SU-DHL-6 (cell line): Measurements from ENCODE around the gene SMTNL2.
"Not testable (repeated sequence)": the region's sequence is repeated elsewhere in the genome, so short reads cannot be mapped to it uniquely, and the experiment has no call there.

Experiments used
- H2AFZ ChIP-seq: fragments of 200-600 bp; sonication (generic); 2 replicates; pipeline ENCODE4 v1.6.1; 2014; ENCODE audit warnings: low read depth, mild to moderate bottlenecking, moderate library complexity, mixed read lengths, antibody characterized with exemption, low read length; ENCODE audit not compliant: severe bottlenecking
- H3F3A ChIP-seq: fragments of 200-600 bp; shearing (Covaris generic); 2 replicates; pipeline ENCODE4 v1.6.0; 2016; ENCODE audit warnings: antibody characterized with exemption, mild to moderate bottlenecking; ENCODE audit not compliant: insufficient read depth
- H3K27ac ChIP-seq: fragments of 200-600 bp; sonication (generic); 2 replicates; pipeline ENCODE4 v1.5.1; 2016; ENCODE audit warnings: low read depth, mild to moderate bottlenecking, low read length, moderate library complexity, mixed read lengths
- H3K27me3 ChIP-seq: fragments of 200-600 bp; sonication (generic), shearing (Covaris generic); 2 replicates; pipeline ENCODE4 v1.6.0; 2014; ENCODE audit warnings: mild to moderate bottlenecking, low read length
- H3K36me3 ChIP-seq: fragments of 200-600 bp; sonication (generic); 2 replicates; pipeline ENCODE4 v1.6.1; 2014; ENCODE audit warnings: mild to moderate bottlenecking, low read length, mixed read lengths
- H3K4me2 ChIP-seq: fragments of 300-600, 200-600 bp; shearing (Covaris generic), sonication (generic); 2 replicates; pipeline ENCODE4 v1.6.0; 2014; ENCODE audit warnings: low read length, low read depth, mild to moderate bottlenecking; ENCODE audit not compliant: poor library complexity, severe bottlenecking
- H3K4me3 ChIP-seq: fragments of 200-600 bp; sonication (generic); 2 replicates; pipeline ENCODE4 v1.5.1; 2014; ENCODE audit warnings: antibody characterized with exemption, low read length, mild to moderate bottlenecking, mixed read lengths; ENCODE audit not compliant: insufficient read depth, poor library complexity, severe bottlenecking
- H3K79me2 ChIP-seq: fragments of 200-600 bp; sonication (generic); 2 replicates; pipeline ENCODE4 v1.6.1; 2014; ENCODE audit warnings: mild to moderate bottlenecking, low read length, moderate library complexity; ENCODE audit not compliant: insufficient read depth
- H3K9ac ChIP-seq: fragments of 200-600 bp; sonication (generic); 2 replicates; pipeline ENCODE4 v1.7.0; 2014; ENCODE audit warnings: mild to moderate bottlenecking, low read length
- H3K9me2 ChIP-seq: fragments of 200-600 bp; sonication (generic); replicated peaks from 2 replicates; pipeline ENCODE4 v1.6.1; 2014; ENCODE audit warnings: low read length; ENCODE audit not compliant: insufficient read depth
- H3K9me3 ChIP-seq: fragments of 200-600 bp; sonication (generic); 2 replicates; pipeline ENCODE4 v1.6.1; 2014; ENCODE audit warnings: low read length, mixed read lengths; ENCODE audit not compliant: insufficient read depth
- H4K20me1 ChIP-seq: fragments of 200-600 bp; sonication (generic); 2 replicates; pipeline ENCODE4 v1.6.1; 2014; ENCODE audit warnings: low read depth, mild to moderate bottlenecking, antibody characterized with exemption, low read length, moderate library complexity, mixed read lengths
- EZH2phosphoT487 ChIP-seq: fragments of 200-600 bp; sonication (generic), shearing (Covaris generic); conservative IDR thresholded peaks from 2 replicates; pipeline ENCODE4 v1.6.1; 2018; ENCODE audit warnings: mild to moderate bottlenecking, antibody characterized with exemption, low read length, moderate library complexity, mixed read lengths
- TF ChIP-seq, protein P1 (sequence below): fragments of 200-600 bp; sonication (generic); IDR thresholded peaks from one replicate; pipeline ENCODE4 v1.5.1; 2017; ENCODE audit warnings: antibody characterized with exemption, mild to moderate bottlenecking, low read length, moderate library complexity; ENCODE audit not compliant: insufficient read depth, poor library complexity, severe bottlenecking

The SMTNL2 gene

DNA sequence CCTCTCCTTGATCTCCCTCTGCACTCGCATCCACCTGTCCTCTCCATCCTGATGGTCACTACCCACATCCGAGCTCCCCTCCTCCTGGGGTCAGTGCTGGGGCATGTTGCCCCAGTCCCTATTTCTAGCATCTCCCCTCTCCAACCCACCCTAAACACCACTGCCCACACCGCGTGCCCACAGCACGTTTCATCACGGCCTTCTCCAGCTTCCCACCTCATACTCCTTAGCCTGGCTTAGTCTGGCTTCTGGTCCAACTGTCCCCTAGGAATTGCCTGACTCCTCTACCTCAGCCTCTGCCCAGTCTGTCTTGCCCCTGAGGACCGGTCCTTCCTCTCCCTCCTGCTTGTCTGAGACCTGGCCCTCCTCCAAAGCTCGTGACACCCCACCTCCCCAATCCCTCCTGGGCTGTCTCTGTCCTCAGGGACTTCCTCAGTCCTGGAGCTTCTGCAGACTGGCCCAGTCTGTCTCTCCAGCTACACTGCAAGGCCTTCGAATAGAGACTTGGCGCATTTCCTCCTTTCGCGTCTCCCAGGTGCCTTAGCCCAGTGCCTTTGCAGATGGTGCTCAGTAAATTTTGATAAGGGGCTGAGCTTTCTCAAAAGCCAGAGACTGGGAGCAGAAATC lies 52.3 kb downstream of the SMTNL2 start:
- H2AFZ ChIP-seq: no peak overlapping the region
- H3K4me2 ChIP-seq: peak overlapping the region; percentile 7
- no peaks in the 10 kb centered on the region for H3K9me3 ChIP-seq
- no peak for TF ChIP-seq EZH2phosphoT487
- TF ChIP-seq, protein P1, sequence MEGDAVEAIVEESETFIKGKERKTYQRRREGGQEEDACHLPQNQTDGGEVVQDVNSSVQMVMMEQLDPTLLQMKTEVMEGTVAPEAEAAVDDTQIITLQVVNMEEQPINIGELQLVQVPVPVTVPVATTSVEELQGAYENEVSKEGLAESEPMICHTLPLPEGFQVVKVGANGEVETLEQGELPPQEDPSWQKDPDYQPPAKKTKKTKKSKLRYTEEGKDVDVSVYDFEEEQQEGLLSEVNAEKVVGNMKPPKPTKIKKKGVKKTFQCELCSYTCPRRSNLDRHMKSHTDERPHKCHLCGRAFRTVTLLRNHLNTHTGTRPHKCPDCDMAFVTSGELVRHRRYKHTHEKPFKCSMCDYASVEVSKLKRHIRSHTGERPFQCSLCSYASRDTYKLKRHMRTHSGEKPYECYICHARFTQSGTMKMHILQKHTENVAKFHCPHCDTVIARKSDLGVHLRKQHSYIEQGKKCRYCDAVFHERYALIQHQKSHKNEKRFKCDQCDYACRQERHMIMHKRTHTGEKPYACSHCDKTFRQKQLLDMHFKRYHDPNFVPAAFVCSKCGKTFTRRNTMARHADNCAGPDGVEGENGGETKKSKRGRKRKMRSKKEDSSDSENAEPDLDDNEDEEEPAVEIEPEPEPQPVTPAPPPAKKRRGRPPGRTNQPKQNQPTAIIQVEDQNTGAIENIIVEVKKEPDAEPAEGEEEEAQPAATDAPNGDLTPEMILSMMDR: no peak
- H3F3A ChIP-seq: no peaks in the 10 kb centered on the region
- no peak overlapping the region for H3K9ac ChIP-seq
- H3K27ac ChIP-seq: no peak overlapping the region
- H3K79me2 ChIP-seq: no peaks in the 10 kb centered on the region
- H3K4me3 ChIP-seq: no peak overlapping the region
- no peaks in the 10 kb centered on the region for H3K9me2 ChIP-seq
- H3K27me3 ChIP-seq: no peaks in the 10 kb centered on the region
- H4K20me1 ChIP-seq: no peaks in the 10 kb centered on the region
- H3K36me3 ChIP-seq: no peaks in the 10 kb centered on the region

DNA sequence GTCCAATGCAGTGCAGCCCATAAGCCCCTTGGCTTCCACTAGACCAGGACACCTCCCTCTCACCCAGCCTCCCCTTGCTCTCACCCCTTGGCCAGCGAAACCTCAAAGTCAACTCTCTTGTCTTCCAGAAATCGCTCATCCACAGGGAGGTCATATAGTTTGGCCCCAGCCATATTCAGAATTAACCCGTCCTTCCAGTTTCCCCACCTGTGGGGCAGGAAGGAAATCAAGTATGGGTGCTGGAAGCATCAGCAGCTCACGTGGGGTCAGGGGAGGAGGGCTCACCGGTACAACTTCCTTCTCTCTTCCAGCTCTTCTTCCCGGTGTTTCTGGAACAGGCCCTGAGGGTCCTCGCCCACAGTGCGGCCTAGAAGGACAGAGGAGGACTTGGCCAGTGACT lies 54.4 kb downstream of the SMTNL2 start:
- not testable (repeated sequence) for H3K27ac ChIP-seq, H3F3A ChIP-seq, H2AFZ ChIP-seq, H3K36me3 ChIP-seq, H3K9ac ChIP-seq, H3K4me2 ChIP-seq, H4K20me1 ChIP-seq, H3K9me3 ChIP-seq, H3K79me2 ChIP-seq, H3K4me3 ChIP-seq, H3K27me3 ChIP-seq, H3K9me2 ChIP-seq

DNA sequence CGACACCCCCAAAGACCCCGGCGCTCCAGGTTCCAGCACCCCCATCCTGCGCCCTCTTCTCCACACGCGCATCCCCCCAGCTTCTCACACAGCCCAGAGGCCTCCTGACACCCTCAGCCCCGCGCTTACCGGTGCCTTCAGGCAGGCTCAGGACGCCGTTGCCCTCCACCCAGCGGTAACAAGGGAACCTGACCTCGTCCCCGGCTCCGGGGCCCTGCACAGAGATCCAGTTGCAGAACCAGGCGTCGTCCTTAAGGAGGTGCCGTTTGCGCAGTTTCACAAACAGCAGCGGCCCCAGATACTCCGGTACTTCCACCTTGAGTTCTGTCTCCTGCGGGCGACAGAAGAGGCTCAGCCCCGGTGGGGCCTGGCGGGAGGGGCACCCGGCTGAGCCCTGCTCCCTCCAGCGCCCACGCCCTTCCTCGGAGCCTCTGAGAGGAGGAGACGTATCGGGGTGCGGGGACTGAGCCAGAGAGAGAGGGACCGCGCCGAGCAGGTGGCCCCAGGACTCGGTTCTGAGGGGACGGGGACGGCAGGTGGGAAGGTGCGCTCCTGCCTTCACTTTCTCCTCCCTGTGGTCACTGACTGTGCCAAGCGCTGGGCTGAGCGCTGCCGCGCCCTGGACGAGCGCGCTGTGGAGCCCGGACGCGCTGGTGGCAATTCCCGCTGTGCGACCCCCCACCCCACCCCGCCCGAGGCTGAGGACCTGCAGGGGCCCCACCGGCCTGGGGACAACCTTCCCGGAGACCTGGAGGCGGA lies 55.2 kb downstream of the SMTNL2 start:
- H3K27me3 ChIP-seq, H3K4me2 ChIP-seq, H4K20me1 ChIP-seq, H3K27ac ChIP-seq, H2AFZ ChIP-seq, H3K4me3 ChIP-seq, H3K9me3 ChIP-seq, H3K36me3 ChIP-seq, H3F3A ChIP-seq, H3K9ac ChIP-seq, H3K79me2 ChIP-seq, H3K9me2 ChIP-seq: not testable (repeated sequence)

DNA sequence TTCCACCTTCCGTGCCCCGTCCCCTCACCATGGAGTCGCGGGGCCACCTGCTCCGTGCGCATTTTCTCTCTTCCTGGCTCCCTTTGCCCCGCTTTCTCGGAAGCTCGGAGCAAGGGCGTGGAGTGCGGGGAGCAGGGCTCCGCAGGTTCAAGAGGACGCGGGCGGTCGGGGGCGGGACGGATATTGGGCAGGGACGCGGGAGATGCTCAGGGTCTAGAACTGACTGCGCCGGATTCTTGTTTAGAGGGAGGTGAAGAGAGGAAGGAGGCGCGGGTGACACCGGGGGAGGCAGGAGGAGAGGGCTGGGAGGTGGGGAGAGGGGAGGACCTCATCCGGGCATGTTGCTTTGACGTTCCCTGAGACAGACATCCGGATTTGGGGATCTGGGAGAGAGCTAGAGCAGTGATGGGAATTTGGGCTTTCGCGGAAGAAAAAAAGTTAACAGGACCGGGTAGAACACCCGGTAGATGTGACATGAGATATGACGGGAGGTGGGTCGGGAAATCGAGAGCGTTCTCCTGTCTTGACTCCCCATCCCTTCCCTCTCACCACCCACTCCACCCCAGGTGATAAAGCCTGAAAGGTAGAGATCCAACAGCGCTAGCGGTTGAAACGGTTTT lies 56.4 kb downstream of the SMTNL2 start:
- H3K9me3 ChIP-seq, H3K27me3 ChIP-seq, H3K27ac ChIP-seq, H3K9ac ChIP-seq, H3F3A ChIP-seq, H3K36me3 ChIP-seq, H2AFZ ChIP-seq, H3K79me2 ChIP-seq, H3K4me2 ChIP-seq, H3K9me2 ChIP-seq, H3K4me3 ChIP-seq, H4K20me1 ChIP-seq: not testable (repeated sequence)
